ENCODE results near the gene GNPNAT1.

- no peak for TF ChIP-seq CTCF (IDR thresholded peaks at IDR 0.05)
- TF ChIP-seq POLR2AphosphoS5 (IDR thresholded peaks at IDR 0.05; ENCODE audit: insufficient read depth in 1 of 2, low read depth in 1 of 2) = no peak
- TF ChIP-seq POLR2A (IDR thresholded peaks at IDR 0.05) = no peak
Measured at GRCh38 chr14:52740751-52741150, 50.7 kb downstream of the GNPNAT1 start.
